RWPE2 (cell line): ENCODE data around the gene RDH16.

Experiments
- ATAC-seq: fragments of 200-7000 bp; cut with Tn5 transposase; 3 replicates; pipeline ENCODE4 v1.9.1; 2021; ENCODE audit warnings: low read depth
- DNase-seq: peaks from one replicate; pipeline ENCODE4 v3.0.0-alpha.2; 2020; ENCODE audit warnings: low spot score
- H3K27ac ChIP-seq: fragments of 450-650 bp; 2 replicates; pipeline ENCODE4 v1.5.1; 2017; ENCODE audit warnings: mild to moderate bottlenecking; ENCODE audit not compliant: poor library complexity, severe bottlenecking
- H3K27me3 ChIP-seq: fragments of 250-450 bp; sonication (Bioruptor Pico); 2 replicates; pipeline ENCODE4 v1.5.1; 2021; ENCODE audit warnings: mild to moderate bottlenecking, moderate library complexity; ENCODE audit not compliant: insufficient read depth, poor library complexity, severe bottlenecking
- H3K36me3 ChIP-seq: fragments of 250-450 bp; sonication (Bioruptor Pico); 2 replicates; pipeline ENCODE4 v1.5.1; 2020; ENCODE audit warnings: low read depth, mild to moderate bottlenecking, moderate library complexity
- H3K4me1 ChIP-seq: fragments of 250-450 bp; sonication (Bioruptor Pico); 2 replicates; pipeline ENCODE4 v1.5.1; 2021; ENCODE audit warnings: mild to moderate bottlenecking, moderate library complexity; ENCODE audit not compliant: insufficient read depth, poor library complexity, severe bottlenecking
- H3K4me3 ChIP-seq: fragments of 250-450 bp; sonication (Bioruptor Pico); 2 replicates; pipeline ENCODE4 v1.5.1; 2021; ENCODE audit warnings: mild to moderate bottlenecking, moderate library complexity; ENCODE audit not compliant: severe bottlenecking
- H3K9me3 ChIP-seq: fragments of 250-450 bp; sonication (Bioruptor Pico); 2 replicates; pipeline ENCODE4 v1.5.1; 2021; ENCODE audit warnings: mild to moderate bottlenecking, moderate library complexity; ENCODE audit not compliant: severe bottlenecking
- TF ChIP-seq, protein P1 (sequence below): fragments of 450-650 bp; IDR thresholded peaks from one replicate; pipeline ENCODE4 v1.5.1; 2017; ENCODE audit warnings: mild to moderate bottlenecking, moderate library complexity; ENCODE audit not compliant: poor library complexity, severe bottlenecking

Gene RDH16

GRCh38 chr12:57003395-57003794 is 46.0 kb upstream of the RDH16 start:
- DNase-seq (no peak), ATAC-seq (no peak)
- Histone ChIP-seq H3K4me3 (no peak overlapping the region), H3K36me3 (peaks cover 40% of the 10 kb centered on the region), H3K27me3 (no peaks in the 10 kb centered on the region), H3K27ac (no peak overlapping the region), H3K9me3 (no peaks in the 10 kb centered on the region), H3K4me1 (no peaks in the 10 kb centered on the region)
- TF ChIP-seq, protein P1, sequence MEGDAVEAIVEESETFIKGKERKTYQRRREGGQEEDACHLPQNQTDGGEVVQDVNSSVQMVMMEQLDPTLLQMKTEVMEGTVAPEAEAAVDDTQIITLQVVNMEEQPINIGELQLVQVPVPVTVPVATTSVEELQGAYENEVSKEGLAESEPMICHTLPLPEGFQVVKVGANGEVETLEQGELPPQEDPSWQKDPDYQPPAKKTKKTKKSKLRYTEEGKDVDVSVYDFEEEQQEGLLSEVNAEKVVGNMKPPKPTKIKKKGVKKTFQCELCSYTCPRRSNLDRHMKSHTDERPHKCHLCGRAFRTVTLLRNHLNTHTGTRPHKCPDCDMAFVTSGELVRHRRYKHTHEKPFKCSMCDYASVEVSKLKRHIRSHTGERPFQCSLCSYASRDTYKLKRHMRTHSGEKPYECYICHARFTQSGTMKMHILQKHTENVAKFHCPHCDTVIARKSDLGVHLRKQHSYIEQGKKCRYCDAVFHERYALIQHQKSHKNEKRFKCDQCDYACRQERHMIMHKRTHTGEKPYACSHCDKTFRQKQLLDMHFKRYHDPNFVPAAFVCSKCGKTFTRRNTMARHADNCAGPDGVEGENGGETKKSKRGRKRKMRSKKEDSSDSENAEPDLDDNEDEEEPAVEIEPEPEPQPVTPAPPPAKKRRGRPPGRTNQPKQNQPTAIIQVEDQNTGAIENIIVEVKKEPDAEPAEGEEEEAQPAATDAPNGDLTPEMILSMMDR, result no peak

- ATAC-seq (peak; percentile 34; the same call in 1 of the 3 replicates), DNase-seq (no peak)
- Histone ChIP-seq H3K4me1 (no peaks in the 10 kb centered on the region), H3K27ac (no peak overlapping the region), H3K27me3 (no peaks in the 10 kb centered on the region), H3K4me3 (no peak overlapping the region), H3K36me3 (peaks cover 40% of the 10 kb centered on the region), H3K9me3 (no peaks in the 10 kb centered on the region)
- TF ChIP-seq, protein P1, result peak; percentile 70
Observed at GRCh38 chr12:57001448-57001906, 44.1 kb upstream of the RDH16 start.

- no peaks in the 10 kb centered on the region for H3K4me1 ChIP-seq
- H3K27me3 ChIP-seq, result no peaks in the 10 kb centered on the region
- TF ChIP-seq, protein P1, result no peak
- peaks cover 40% of the 10 kb centered on the region for H3K36me3 ChIP-seq
- H3K27ac ChIP-seq, result no peak overlapping the region
- ATAC-seq (no peak), DNase-seq (no peak)
- H3K4me3 ChIP-seq, result no peak overlapping the region
- H3K9me3 ChIP-seq, result no peaks in the 10 kb centered on the region
Observed at GRCh38 chr12:57000393-57000792, 43.0 kb upstream of the RDH16 start.

DNA sequence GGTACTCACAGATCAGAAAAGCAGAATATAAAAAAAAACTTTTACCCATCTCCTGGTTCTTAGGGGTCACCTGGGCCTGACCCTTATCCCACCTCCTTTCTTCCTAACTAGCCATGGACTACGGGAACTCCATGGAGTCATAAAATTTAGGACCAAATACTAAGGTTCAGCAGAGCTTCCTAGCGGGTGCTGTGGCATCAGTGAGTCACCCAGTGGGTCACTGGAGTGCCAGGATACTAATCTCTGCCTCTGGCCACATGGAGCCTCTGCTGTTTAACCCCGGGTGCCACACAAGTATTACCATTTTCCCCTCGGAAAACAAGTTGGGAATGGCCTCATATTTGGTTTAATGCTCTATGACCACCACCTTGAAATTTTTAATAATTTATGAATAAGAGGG is 42.0 kb upstream of the RDH16 start:
- Histone ChIP-seq H3K27ac (no peak overlapping the region), H3K4me3 (no peak overlapping the region), H3K27me3 (no peaks in the 10 kb centered on the region), H3K4me1 (no peaks in the 10 kb centered on the region), H3K36me3 (peaks cover 36% of the 10 kb centered on the region), H3K9me3 (no peaks in the 10 kb centered on the region)
- TF ChIP-seq, protein P1, result no peak
- no peak for ATAC-seq
- no peak for DNase-seq

DNA sequence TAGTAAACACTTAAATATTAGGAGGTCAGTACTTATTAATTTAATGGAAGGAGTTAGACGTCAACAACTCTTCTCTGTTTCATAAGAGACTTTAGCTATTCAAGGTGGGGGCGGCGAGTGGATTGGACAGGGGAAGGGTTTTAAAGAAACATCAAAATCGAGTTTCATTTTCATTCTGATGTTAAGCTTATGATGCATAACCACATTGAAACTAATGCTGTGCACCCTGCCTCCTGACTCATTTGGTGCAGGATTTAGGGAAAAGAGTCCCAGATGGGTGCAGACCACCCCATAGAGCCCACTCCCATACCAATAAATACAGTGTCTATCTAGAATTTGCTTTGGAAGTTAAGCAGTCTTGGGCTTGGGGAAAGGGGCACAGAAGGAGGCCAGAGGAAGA is 41.6 kb upstream of the RDH16 start:
- DNase-seq, result no peak
- H3K27ac ChIP-seq, result no peak overlapping the region
- TF ChIP-seq, protein P1, result no peak
- H3K4me3 ChIP-seq, result no peak overlapping the region
- H3K4me1 ChIP-seq, result no peaks in the 10 kb centered on the region
- H3K9me3 ChIP-seq, result no peaks in the 10 kb centered on the region
- peaks cover 31% of the 10 kb centered on the region for H3K36me3 ChIP-seq
- no peaks in the 10 kb centered on the region for H3K27me3 ChIP-seq
- no peak for ATAC-seq
